K562 (cell line): ENCODE data around the gene HPD. TPM values are rescaled to one million over a fixed set of nuclear protein-coding genes. Genes with fewer than 3 reads are reported as not detected.

Experiments
- DACH1 ChIP-seq: fragments of 450-650 bp; IDR thresholded peaks from 2 replicates; pipeline ENCODE4 v1.6.1; 2018; ENCODE audit not compliant: partially characterized antibody
- E2F3 ChIP-seq: fragments of 250-450 bp; sonication (Bioruptor Pico); IDR thresholded peaks from 2 replicates; pipeline ENCODE4 v1.4.0; 2020; ENCODE audit warnings: mild to moderate bottlenecking
- ETV1 ChIP-seq: fragments of 450-650 bp; conservative IDR thresholded peaks from 2 replicates; pipeline ENCODE4 v1.6.1; 2016; ENCODE audit warnings: missing genetic modification characterization, control low read depth, low read depth, missing compliant biosample characterization
- GMEB1 ChIP-seq: fragments of 250-450 bp; sonication (Bioruptor Pico); IDR thresholded peaks from 2 replicates; pipeline ENCODE4 v1.4.0; 2020; ENCODE audit warnings: mild to moderate bottlenecking
- HES1 ChIP-seq: fragments of 450-650 bp; IDR thresholded peaks from 2 replicates; pipeline ENCODE4 v1.6.1; 2016; ENCODE audit warnings: low read depth, mild to moderate bottlenecking, moderate library complexity
- MNT ChIP-seq, 2 experiments: fragments of 450-650 bp; conservative IDR thresholded peaks; 2 replicates each; pipeline ENCODE4 v1.6.1; 2017; ENCODE audit warnings: mild to moderate bottlenecking in 2 of 2, moderate library complexity in 2 of 2
- NONO ChIP-seq, 2 experiments: fragments of 200-400 bp in 1 of 2; fragments of 450-650 bp in 1 of 2; formaldehyde crosslinking in 1 of 2; IDR thresholded peaks; 2 replicates each; pipeline ENCODE4 v1.6.1; 2017; ENCODE audit warnings: low read depth in 2 of 2, mild to moderate bottlenecking in 2 of 2, moderate library complexity in 2 of 2, low read length in 1 of 2
- POLR2AphosphoS5 ChIP-seq: IDR thresholded peaks from 2 replicates; pipeline ENCODE4 v1.6.1; 2011; ENCODE audit warnings: mild to moderate bottlenecking, low read depth, low read length, moderate library complexity; ENCODE audit not compliant: control insufficient read depth, insufficient read depth
- POLR2G ChIP-seq: fragments of 200-400 bp; formaldehyde crosslinking; IDR thresholded peaks from 2 replicates; pipeline ENCODE4 v1.6.1; 2017; ENCODE audit warnings: low read depth, mild to moderate bottlenecking, antibody characterized with exemption, low read length, moderate library complexity
- SOX6 ChIP-seq: fragments of 450-650 bp; IDR thresholded peaks from 2 replicates; pipeline ENCODE4 v1.6.1; 2014; ENCODE audit warnings: mild to moderate bottlenecking
- TAF1 ChIP-seq: IDR thresholded peaks from 2 replicates; pipeline ENCODE4 v1.6.1; 2011; ENCODE audit warnings: mild to moderate bottlenecking, low read length, moderate library complexity; ENCODE audit not compliant: insufficient read depth, control insufficient read depth, severe bottlenecking; ENCODE audit errors: extremely low read depth
- TEAD4 ChIP-seq, 2 experiments: sonication (generic) in 1 of 2; formaldehyde crosslinking in 1 of 2; IDR thresholded peaks; 2 replicates each; pipeline versions ENCODE4 v1.6.1 to v1.8.0; 2012 to 2022; ENCODE audit warnings: borderline replicate concordance in 1 of 2, inconsistent platforms in 1 of 2, low read length in 1 of 2, mild to moderate bottlenecking in 1 of 2, missing genetic modification reagents in 1 of 2
- ZBTB33 ChIP-seq: sonication (generic); formaldehyde crosslinking; IDR thresholded peaks from 2 replicates; pipeline ENCODE4 v1.8.1; 2023; ENCODE audit warnings: mild to moderate bottlenecking, missing genetic modification reagents
- ZC3H4 ChIP-seq: sonication (generic); formaldehyde crosslinking; IDR thresholded peaks from 2 replicates; pipeline ENCODE4 v1.9.0; 2021; ENCODE audit warnings: missing genetic modification reagents, borderline replicate concordance
- ZNF121 ChIP-seq: sonication (generic); formaldehyde crosslinking; conservative IDR thresholded peaks from 2 replicates; pipeline ENCODE4 v1.8.0; 2022; ENCODE audit warnings: missing genetic modification reagents
- ZNF133 ChIP-seq: fragments of 250-450 bp; sonication (Bioruptor Pico); IDR thresholded peaks from 2 replicates; pipeline ENCODE4 v1.4.0; 2020; ENCODE audit warnings: mild to moderate bottlenecking
- ZNF212 ChIP-seq: fragments of 450-650 bp; formaldehyde crosslinking; IDR thresholded peaks from 2 replicates; pipeline ENCODE4 v1.4.0; 2020; ENCODE audit warnings: mild to moderate bottlenecking
- ZNF431 ChIP-seq: sonication (generic); formaldehyde crosslinking; IDR thresholded peaks from 2 replicates; pipeline ENCODE4 v1.8.0; 2022; ENCODE audit warnings: mild to moderate bottlenecking, missing genetic modification reagents
- polyA plus RNA-seq, 8 experiments: library from polyadenylated mRNA; depleted of rRNA in 4 of 8; stranded (reverse) in 5 of 8; unstranded in 3 of 8; fragments of >200 nt; fragmentation: Nextera tagmentation in 2 of 8; fragmentation: Illumina TruSeq in 1 of 8; extraction: Ambion mirVana in 2 of 8; extraction: Trizol in 1 of 8; gene quantifications; 2 replicates each; pipeline versions ENCODE4 v1.2.1 to v1.2.3, GENCODE V29; 2011 to 2014; ENCODE audit warnings: inconsistent platforms in 1 of 8, missing spikeins in 1 of 8
- total RNA-seq, 7 experiments: library from RNA; depleted of rRNA in 6 of 7; stranded (reverse); fragments of >200 nt in 6 of 7; fragmentation: Illumina TruSeq in 2 of 7; extraction: Trizol in 2 of 7; gene quantifications; 2 replicates each; pipeline versions ENCODE4 v1.2.1 to v1.2.3, GENCODE V29; 2011 to 2021; ENCODE audit warnings: low replicate concordance in 1 of 7

The HPD gene
- total and polyA plus RNA-seq, 9 of the 15 experiments (the other 6 are each of a cell fraction or from before 2014, with no cell fraction given): 0.06 to 0.29 (median 0.07) TPM; not detected in 4

GRCh38 chr12:121839106-121839992, 19.3 kb downstream of the HPD start (continued):
- TF ChIP-seq GMEB1 (CRISPR knock-in tag) (no peak), ZNF431 (CRISPR knock-in tag) (no peak), TEAD4 (IDR thresholded peaks at IDR 0.05; ENCODE audit: low read length) (no peak), TEAD4 (CRISPR knock-in tag; IDR thresholded peaks at IDR 0.05; ENCODE audit: borderline replicate concordance) (no peak; the same call in 1 of the 2 replicates), E2F3 (CRISPR knock-in tag) (no peak), ZBTB33 (no peak; the same call in 1 of the 2 replicates), SOX6 (no peak; the same call in 1 of the 2 replicates), ZNF133 (CRISPR knock-in tag) (no peak), TAF1 (peak; percentile 49), HES1 (peak; percentile 15; the same call in 1 of the 2 replicates), ZNF212 (no peak), ETV1 (tag) (no peak), POLR2G (peak; percentile 98), ZC3H4 (CRISPR knock-in tag) (no peak), ZNF121 (CRISPR knock-in tag) (no peak), MNT (conservative IDR thresholded peaks at IDR 0.05) (peak; percentile 76 to 79; a peak in 3 of 4 replicates), NONO (IDR thresholded peaks at IDR 0.05; ENCODE audit: low read depth in 2 of 2, low read length in 1 of 2) (peak in 1 of 2 experiments; percentile 80; a peak in 2 of 4 replicates), POLR2AphosphoS5 (peak; percentile 86), DACH1 (no peak)
